K562 (cell line): ENCODE data around the gene MCOLN2. TPM values are rescaled to one million over a fixed set of nuclear protein-coding genes. Genes with fewer than 3 reads are reported as not detected.

Experiments
- ATAC-seq: fragments of 200-7000 bp; cut with Tn5 transposase; 3 replicates; pipeline ENCODE4 v1.9.1; 2020; ENCODE audit warnings: moderate library complexity
- BruUV-seq: library from RNA; stranded (reverse); fragments of 400-500 nt; replicated peaks from 2 replicates; lab custom pipeline; 2021; lab: Mats Ljungman, UMichigan
- CTCF ChIA-PET: fragments of 300-600 bp; formaldehyde crosslinking; extraction: SDS; loops from one replicate; lab custom pipeline; 2021; ENCODE audit warnings: low intra/inter-chr PET ratio; lab: Yijun Ruan, JAX
- POLR2A ChIA-PET: fragments of 300-600, 350-650 bp; sonication (Branson Sonifier 250); formaldehyde crosslinking; extraction: SDS; loops from one replicate; lab custom pipeline; 2021; ENCODE audit warnings: antibody characterized with exemption, inconsistent platforms; lab: Yijun Ruan, JAX
- DNase-seq, 4 experiments: peaks; one replicate each; pipeline versions ENCODE4 v3.0.0 to v3.0.0-alpha.2; 2011 to 2018; ENCODE audit warnings: low spot score in 3 of 4, mixed read lengths in 3 of 4; ENCODE audit errors: extremely low read depth in 1 of 4
- FAIRE-seq: peaks from 2 replicates; lab custom pipeline; 2011; peaks lifted over from hg19 to GRCh38; lab: Jason Lieb, UNC
- H2AFZ ChIP-seq: 2 replicates; pipeline ENCODE4 v1.6.0; 2011; ENCODE audit warnings: low read depth, low read length, control low read depth, inconsistent platforms
- H3K27ac ChIP-seq: fragments of 200-600 bp; 3 replicates; pipeline ENCODE4 v1.8.0; 2011; ENCODE audit warnings: low read depth, mild to moderate bottlenecking, control low read depth, inconsistent platforms, low read length, moderate library complexity, mixed read lengths; ENCODE audit errors: extremely low read depth
- H3K27me3 ChIP-seq, 2 experiments: fragments of 300-600 bp in 1 of 2; 2 replicates in 1 of 2; 3 replicates in 1 of 2; pipeline versions ENCODE4 v1.6.0 to v1.8.0; 2011; ENCODE audit warnings: inconsistent platforms in 2 of 2, low read length in 2 of 2, mild to moderate bottlenecking in 1 of 2, mixed read lengths in 1 of 2, moderate library complexity in 1 of 2; ENCODE audit not compliant: control insufficient read depth in 2 of 2, insufficient read depth in 2 of 2
- H3K36me3 ChIP-seq: fragments of 300-600 bp; 3 replicates; pipeline ENCODE4 v1.8.0; 2011; ENCODE audit warnings: mild to moderate bottlenecking, low read length, inconsistent platforms; ENCODE audit not compliant: control insufficient read depth, insufficient read depth
- H3K4me1 ChIP-seq, 2 experiments: fragments of 200-600 bp in 1 of 2; replicated peaks in 1 of 2; 2 replicates in 1 of 2; 3 replicates in 1 of 2; pipeline versions ENCODE4 v1.5.1 to v1.8.0; 2011; ENCODE audit warnings: inconsistent platforms in 2 of 2, low read length in 2 of 2, mild to moderate bottlenecking in 1 of 2, mixed read lengths in 1 of 2, moderate library complexity in 1 of 2; ENCODE audit not compliant: control insufficient read depth in 2 of 2, insufficient read depth in 2 of 2
- H3K4me2 ChIP-seq: 2 replicates; pipeline ENCODE4 v1.6.1; 2011; ENCODE audit warnings: low read length, control low read depth, inconsistent platforms, mixed read lengths; ENCODE audit not compliant: insufficient read depth
- H3K4me3 ChIP-seq: fragments of 200-600 bp; sonication (generic), shearing (Covaris generic); 2 replicates; pipeline ENCODE4 v1.5.1; 2016; ENCODE audit warnings: control low read depth, inconsistent platforms
- H3K79me2 ChIP-seq: fragments of 200-600 bp; 3 replicates; pipeline ENCODE4 v1.8.0; 2011; ENCODE audit warnings: low read length, inconsistent platforms; ENCODE audit not compliant: control insufficient read depth, insufficient read depth
- H3K9ac ChIP-seq, 2 experiments: 2 replicates each; pipeline versions ENCODE4 v1.6.0 to v1.6.1; 2011; ENCODE audit warnings: low read depth in 2 of 2, low read length in 2 of 2, control low read depth in 1 of 2, inconsistent platforms in 1 of 2, mild to moderate bottlenecking in 1 of 2, mixed read lengths in 1 of 2; ENCODE audit not compliant: insufficient read depth in 1 of 2
- H3K9me1 ChIP-seq: one replicate; pipeline ENCODE4 v1.6.0; 2011; ENCODE audit warnings: inconsistent platforms, mild to moderate bottlenecking, low read length, moderate library complexity; ENCODE audit not compliant: control insufficient read depth, insufficient read depth
- H3K9me3 ChIP-seq: replicated peaks from 2 replicates; pipeline ENCODE4 v1.5.1; 2011; ENCODE audit warnings: low read depth, low read length, inconsistent platforms; ENCODE audit not compliant: control insufficient read depth, insufficient read depth
- H4K20me1 ChIP-seq: replicated peaks from 2 replicates; pipeline ENCODE4 v1.6.1; 2011; ENCODE audit warnings: low read length, inconsistent platforms, mixed read lengths; ENCODE audit not compliant: control insufficient read depth, insufficient read depth
- CBX2 ChIP-seq: fragments of 200-600 bp; sonication (generic); IDR thresholded peaks from one replicate; pipeline ENCODE4 v1.6.1; 2012; ENCODE audit warnings: mild to moderate bottlenecking, low read length, inconsistent platforms; ENCODE audit not compliant: insufficient read depth, poor library complexity, severe bottlenecking
- HNRNPLL ChIP-seq: fragments of 200-400 bp; formaldehyde crosslinking; IDR thresholded peaks from 2 replicates; pipeline ENCODE4 v1.6.1; 2017; ENCODE audit warnings: low read length, low read depth, mild to moderate bottlenecking; ENCODE audit not compliant: poor library complexity, severe bottlenecking
- MIER1 ChIP-seq: fragments of 450-650 bp; IDR thresholded peaks from 2 replicates; pipeline ENCODE4 v1.6.1; 2016; ENCODE audit warnings: antibody characterized with exemption, mild to moderate bottlenecking, low read depth
- POLR3G ChIP-seq: IDR thresholded peaks from 2 replicates; pipeline ENCODE4 v1.6.1; 2011; ENCODE audit not compliant: insufficient read length, insufficient replicate concordance; ENCODE audit errors: extremely low read depth
- TCF7L2 ChIP-seq: fragments of 150-350 bp; IDR thresholded peaks from 2 replicates; pipeline ENCODE4 v1.6.1; 2016; ENCODE audit warnings: low read depth, mild to moderate bottlenecking, low read length, moderate library complexity
- WGBS: fragments of 100-300 bp; shearing (Covaris generic); methylation state at CpG from one replicate; pipeline ENCODE4 v1.1.6; 2016; ENCODE audit warnings: low coverage, mixed read lengths; ENCODE audit not compliant: insufficient coverage; ENCODE audit errors: missing lambda C conversion rate; 5-methylcytosine and 5-hydroxymethylcytosine counted together
- in situ Hi-C: fragments of 300-500 bp; cut with MboI; formaldehyde crosslinking; loops from 4 replicates; pipeline ENCODE4 v1.15.0; 2018; ENCODE audit warnings: inconsistent platforms, mixed read lengths
- intact Hi-C: fragments of 100-400 bp; cut with micrococcal nuclease; formaldehyde crosslinking; loops from 2 replicates; pipeline ENCODE4 v1.14.2; 2022
- polyA plus RNA-seq, 8 experiments: library from polyadenylated mRNA; depleted of rRNA in 4 of 8; stranded (reverse) in 5 of 8; unstranded in 3 of 8; fragments of >200 nt; fragmentation: Nextera tagmentation in 2 of 8; fragmentation: Illumina TruSeq in 1 of 8; extraction: Ambion mirVana in 2 of 8; extraction: Trizol in 1 of 8; gene quantifications; 2 replicates each; pipeline versions ENCODE4 v1.2.1 to v1.2.3, GENCODE V29; 2011 to 2014; ENCODE audit warnings: inconsistent platforms in 1 of 8, missing spikeins in 1 of 8
- total RNA-seq, 7 experiments: library from RNA; depleted of rRNA in 6 of 7; stranded (reverse); fragments of >200 nt in 6 of 7; fragmentation: Illumina TruSeq in 2 of 7; extraction: Trizol in 2 of 7; gene quantifications; 2 replicates each; pipeline versions ENCODE4 v1.2.1 to v1.2.3, GENCODE V29; 2011 to 2021; ENCODE audit warnings: low replicate concordance in 1 of 7
- TF ChIP-seq, protein P1 (sequence below): fragments of 250-450 bp; sonication (Bioruptor Pico); IDR thresholded peaks from 2 replicates; pipeline ENCODE4 v1.5.0; 2020; ENCODE audit warnings: mild to moderate bottlenecking

Gene MCOLN2
- total and polyA plus RNA-seq, 9 of the 15 experiments (the other 6 are each of a cell fraction or from before 2014, with no cell fraction given) = 0.18 TPM; not detected in 8

DNA sequence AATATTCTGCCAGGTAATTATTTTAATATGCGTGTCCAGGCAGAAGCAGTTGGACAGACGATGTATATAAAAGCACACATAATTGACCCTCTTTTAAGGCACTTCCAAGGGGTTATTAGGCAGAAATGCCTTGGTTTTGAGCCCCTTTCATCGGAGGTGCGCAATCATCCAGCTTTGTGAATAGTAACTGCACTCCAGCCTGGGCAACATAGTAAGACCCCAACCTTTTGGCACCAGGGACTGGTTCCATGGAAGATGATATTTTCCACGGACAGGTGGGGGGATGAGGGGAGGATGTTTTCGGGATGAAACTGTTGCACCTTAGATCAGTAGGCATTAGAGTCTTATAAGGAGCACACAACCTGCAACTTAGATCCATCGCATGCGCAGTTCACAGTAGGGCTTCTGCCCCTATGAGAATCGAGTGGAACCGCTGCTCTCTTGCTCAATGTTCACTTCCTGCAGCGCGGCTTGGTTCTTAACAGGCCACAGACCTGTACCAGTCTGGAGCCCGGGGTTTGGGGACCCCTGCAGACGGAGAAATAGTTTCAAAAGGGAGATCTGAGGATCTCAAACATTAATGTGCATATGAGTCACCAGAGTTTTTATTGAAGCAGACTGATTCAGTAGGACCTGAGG, 1.8 kb upstream of the MCOLN2 start:
- POLR2A ChIA-PET = no interaction called here
- WGBS = 4% methylated on average over 14 of the region's 14 CpGs
- Histone ChIP-seq H3K4me1 (peaks cover 0 to 13% of the 10 kb centered on the region in 2 experiments; a peak in 2 of 5 replicates), H3K4me3 (no peak overlapping the region), H3K9me1 (no peaks in the 10 kb centered on the region), H4K20me1 (no peaks in the 10 kb centered on the region), H3K27ac (no peak overlapping the region), H3K27me3 (peaks cover 12 to 26% of the 10 kb centered on the region in 2 experiments; a peak in 3 of 5 replicates), H3K9me3 (no peaks in the 10 kb centered on the region), H3K4me2 (no peak overlapping the region), H3K36me3 (no peaks in the 10 kb centered on the region), H2AFZ (no peak overlapping the region), H3K79me2 (no peaks in the 10 kb centered on the region), H3K9ac (no peak overlapping the region)
- TF ChIP-seq MIER1 (no peak), HNRNPLL (peak; percentile 70), CBX2 (no peak), TCF7L2 (no peak), POLR3G (no peak)
- TF ChIP-seq, protein P1, sequence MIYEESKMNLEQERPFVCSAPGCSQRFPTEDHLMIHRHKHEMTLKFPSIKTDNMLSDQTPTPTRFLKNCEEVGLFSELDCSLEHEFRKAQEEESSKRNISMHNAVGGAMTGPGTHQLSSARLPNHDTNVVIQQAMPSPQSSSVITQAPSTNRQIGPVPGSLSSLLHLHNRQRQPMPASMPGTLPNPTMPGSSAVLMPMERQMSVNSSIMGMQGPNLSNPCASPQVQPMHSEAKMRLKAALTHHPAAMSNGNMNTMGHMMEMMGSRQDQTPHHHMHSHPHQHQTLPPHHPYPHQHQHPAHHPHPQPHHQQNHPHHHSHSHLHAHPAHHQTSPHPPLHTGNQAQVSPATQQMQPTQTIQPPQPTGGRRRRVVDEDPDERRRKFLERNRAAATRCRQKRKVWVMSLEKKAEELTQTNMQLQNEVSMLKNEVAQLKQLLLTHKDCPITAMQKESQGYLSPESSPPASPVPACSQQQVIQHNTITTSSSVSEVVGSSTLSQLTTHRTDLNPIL = no peak
- intact Hi-C loops = no loop called here
- no peak for DNase-seq
- BruUV-seq = no TSS peak
- ATAC-seq = peak; percentile 25; the same call in 1 of the 3 replicates
- no peak for FAIRE-seq
- in situ Hi-C loops = no loop called here
- CTCF ChIA-PET = no interaction called here
